GM12864 (cell line): ENCODE results near the gene INPPL1.
"Not testable (repeated sequence)": the region's sequence is repeated elsewhere in the genome, so short reads cannot be mapped to it uniquely, and the experiment has no call there.

Experiments used
- DNase-seq: peaks from one replicate; pipeline ENCODE4 v3.0.0-alpha.2; 2011; ENCODE audit warnings: low read depth
- H3K4me3 ChIP-seq: 2 replicates; pipeline ENCODE4 v1.5.1; 2011; ENCODE audit warnings: mild to moderate bottlenecking, low read depth, low read length, control low read depth
- TF ChIP-seq, protein P1 (sequence below): IDR thresholded peaks from 2 replicates; pipeline ENCODE4 v1.5.1; 2011; ENCODE audit warnings: low read depth, mild to moderate bottlenecking, moderate library complexity, low read length, control low read depth, inconsistent platforms; ENCODE audit errors: missing control alignments

Gene INPPL1, protein sequence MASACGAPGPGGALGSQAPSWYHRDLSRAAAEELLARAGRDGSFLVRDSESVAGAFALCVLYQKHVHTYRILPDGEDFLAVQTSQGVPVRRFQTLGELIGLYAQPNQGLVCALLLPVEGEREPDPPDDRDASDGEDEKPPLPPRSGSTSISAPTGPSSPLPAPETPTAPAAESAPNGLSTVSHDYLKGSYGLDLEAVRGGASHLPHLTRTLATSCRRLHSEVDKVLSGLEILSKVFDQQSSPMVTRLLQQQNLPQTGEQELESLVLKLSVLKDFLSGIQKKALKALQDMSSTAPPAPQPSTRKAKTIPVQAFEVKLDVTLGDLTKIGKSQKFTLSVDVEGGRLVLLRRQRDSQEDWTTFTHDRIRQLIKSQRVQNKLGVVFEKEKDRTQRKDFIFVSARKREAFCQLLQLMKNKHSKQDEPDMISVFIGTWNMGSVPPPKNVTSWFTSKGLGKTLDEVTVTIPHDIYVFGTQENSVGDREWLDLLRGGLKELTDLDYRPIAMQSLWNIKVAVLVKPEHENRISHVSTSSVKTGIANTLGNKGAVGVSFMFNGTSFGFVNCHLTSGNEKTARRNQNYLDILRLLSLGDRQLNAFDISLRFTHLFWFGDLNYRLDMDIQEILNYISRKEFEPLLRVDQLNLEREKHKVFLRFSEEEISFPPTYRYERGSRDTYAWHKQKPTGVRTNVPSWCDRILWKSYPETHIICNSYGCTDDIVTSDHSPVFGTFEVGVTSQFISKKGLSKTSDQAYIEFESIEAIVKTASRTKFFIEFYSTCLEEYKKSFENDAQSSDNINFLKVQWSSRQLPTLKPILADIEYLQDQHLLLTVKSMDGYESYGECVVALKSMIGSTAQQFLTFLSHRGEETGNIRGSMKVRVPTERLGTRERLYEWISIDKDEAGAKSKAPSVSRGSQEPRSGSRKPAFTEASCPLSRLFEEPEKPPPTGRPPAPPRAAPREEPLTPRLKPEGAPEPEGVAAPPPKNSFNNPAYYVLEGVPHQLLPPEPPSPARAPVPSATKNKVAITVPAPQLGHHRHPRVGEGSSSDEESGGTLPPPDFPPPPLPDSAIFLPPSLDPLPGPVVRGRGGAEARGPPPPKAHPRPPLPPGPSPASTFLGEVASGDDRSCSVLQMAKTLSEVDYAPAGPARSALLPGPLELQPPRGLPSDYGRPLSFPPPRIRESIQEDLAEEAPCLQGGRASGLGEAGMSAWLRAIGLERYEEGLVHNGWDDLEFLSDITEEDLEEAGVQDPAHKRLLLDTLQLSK

GRCh38 chr11:72224564-72225410 lies at the start of gene INPPL1:
Gene INPPL1, plus strand, starts transcription at chr11:72224767. Its CDS starts 218 bp downstream, at chr11:72224985.
- DNase-seq = no peak
- peak within 1 kb of the TSS; percentile 79 for H3K4me3 ChIP-seq
- TF ChIP-seq, protein P1, sequence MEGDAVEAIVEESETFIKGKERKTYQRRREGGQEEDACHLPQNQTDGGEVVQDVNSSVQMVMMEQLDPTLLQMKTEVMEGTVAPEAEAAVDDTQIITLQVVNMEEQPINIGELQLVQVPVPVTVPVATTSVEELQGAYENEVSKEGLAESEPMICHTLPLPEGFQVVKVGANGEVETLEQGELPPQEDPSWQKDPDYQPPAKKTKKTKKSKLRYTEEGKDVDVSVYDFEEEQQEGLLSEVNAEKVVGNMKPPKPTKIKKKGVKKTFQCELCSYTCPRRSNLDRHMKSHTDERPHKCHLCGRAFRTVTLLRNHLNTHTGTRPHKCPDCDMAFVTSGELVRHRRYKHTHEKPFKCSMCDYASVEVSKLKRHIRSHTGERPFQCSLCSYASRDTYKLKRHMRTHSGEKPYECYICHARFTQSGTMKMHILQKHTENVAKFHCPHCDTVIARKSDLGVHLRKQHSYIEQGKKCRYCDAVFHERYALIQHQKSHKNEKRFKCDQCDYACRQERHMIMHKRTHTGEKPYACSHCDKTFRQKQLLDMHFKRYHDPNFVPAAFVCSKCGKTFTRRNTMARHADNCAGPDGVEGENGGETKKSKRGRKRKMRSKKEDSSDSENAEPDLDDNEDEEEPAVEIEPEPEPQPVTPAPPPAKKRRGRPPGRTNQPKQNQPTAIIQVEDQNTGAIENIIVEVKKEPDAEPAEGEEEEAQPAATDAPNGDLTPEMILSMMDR = no peak

DNA sequence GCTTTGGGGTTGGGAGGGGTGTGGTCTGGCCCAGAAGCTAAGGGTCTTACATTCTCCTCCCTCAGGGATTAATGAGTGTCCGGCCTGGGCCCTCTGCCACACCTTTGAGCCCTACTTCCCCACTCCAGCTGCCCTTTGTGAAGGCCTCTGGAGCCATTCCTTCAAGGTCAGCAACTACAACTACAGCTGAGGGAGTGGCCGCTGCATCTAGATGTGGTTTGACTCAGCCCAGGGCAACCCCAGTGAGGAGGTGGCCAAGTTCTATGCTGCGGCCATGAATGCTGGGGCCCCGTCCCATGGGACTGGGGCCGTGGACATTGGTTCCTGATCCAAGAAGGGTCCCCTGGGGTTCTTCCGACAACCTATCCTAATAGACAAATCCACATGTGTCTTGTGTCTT lies 46.9 kb upstream of the INPPL1 start:
- DNase-seq = no peak
- TF ChIP-seq, protein P1 = no peak
- no peak overlapping the region for H3K4me3 ChIP-seq

DNA sequence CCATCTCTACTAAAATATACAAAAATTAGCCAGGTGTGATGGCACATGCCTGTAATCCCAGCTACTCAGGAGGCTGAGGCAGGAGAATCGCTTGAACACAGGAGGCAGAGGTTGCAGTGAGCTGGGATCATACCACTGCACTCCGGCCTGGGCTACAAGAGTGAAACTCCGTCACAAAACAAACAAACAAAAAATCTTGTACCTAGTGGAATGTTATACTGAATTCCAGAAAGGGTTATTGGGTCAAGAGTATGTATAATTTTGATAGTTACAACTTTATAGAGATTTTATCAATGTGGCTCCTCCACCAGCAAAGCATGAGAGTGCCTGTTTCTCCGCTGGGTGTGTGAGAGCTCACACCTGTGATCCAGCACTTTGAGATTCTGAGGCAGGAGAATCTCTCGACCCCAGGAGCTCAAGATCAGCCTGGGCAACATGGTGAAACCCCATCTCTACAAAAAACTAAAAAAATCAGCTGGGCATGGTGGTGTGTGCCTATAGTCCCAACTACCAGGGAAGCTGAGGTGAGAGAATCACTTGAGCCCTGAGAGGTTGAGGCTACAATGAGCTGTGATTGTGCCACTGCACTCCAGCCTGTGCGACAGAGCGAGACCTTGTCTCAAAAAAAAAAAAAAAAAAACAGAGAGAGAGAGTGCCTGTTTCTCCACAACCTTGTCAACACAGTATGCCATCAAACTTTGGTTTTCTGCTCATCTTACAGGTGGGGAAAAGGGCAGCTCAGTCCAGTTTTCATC lies 45.3 kb upstream of the INPPL1 start:
- no peak overlapping the region for H3K4me3 ChIP-seq
- DNase-seq = no peak
- TF ChIP-seq, protein P1 = no peak

DNA sequence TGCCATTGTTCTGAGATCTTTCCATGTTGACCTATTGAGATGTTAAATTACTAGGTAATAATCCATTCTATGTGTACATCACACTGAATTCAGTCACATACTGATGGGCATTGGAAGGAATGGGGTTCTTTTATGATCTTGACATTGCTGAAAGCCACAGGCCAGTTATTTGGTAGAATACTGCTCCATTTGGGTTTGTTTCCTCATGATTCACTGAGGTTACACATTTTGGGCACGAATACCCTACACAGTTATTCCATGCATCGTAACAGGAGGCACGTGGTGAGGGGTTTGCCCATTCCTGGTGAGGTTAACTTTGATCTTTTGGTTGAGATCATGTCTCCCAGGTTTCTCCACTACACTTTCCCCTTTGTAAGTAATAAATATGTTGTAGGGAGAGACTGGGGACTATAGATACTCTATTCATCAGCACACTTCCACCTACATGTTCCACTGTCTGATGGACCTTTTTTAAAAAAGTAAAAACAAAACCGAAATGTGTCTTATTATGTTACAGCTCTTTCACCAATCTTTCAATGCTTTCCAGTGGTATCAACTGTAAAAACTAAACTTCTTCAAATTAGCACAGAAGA lies 44.7 kb upstream of the INPPL1 start:
- no peak overlapping the region for H3K4me3 ChIP-seq
- DNase-seq = no peak
- TF ChIP-seq, protein P1 = no peak

GRCh38 chr11:72180892-72181552 lies 43.5 kb upstream of the INPPL1 start:
- not testable (repeated sequence) for DNase-seq, H3K4me3 ChIP-seq

DNA sequence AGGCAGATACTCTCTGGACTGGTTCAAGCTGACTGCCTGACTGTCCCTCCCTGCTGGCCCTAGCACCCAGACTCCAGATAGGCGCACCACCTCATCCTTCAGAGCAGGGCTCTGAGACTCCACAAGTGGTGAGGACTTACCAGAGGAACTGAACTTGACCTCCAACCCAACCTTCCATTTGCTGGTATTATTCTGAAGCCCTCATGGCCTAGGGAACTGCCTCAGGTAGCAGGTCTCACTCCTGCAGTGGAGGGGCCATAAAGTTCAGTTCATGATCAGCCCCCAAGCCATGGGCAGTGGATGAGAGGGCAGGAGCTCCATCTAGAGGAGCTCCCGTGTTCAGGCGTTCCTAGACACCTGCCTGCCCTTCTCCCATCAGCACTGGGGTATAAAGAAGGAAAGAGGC lies 43.0 kb upstream of the INPPL1 start:
- DNase-seq, H3K4me3 ChIP-seq: not testable (repeated sequence)
- TF ChIP-seq, protein P1 = peak; percentile 6
